Smooth muscle cell (in vitro differentiated cells): ENCODE results near the gene FBXO22. TPM values are rescaled to one million over a fixed set of nuclear protein-coding genes. Genes with fewer than 3 reads are reported as not detected.

ENCODE experiments used
- DNase-seq: peaks from one replicate; lab custom pipeline; 2025; ENCODE audit not compliant: unreplicated experiment; lab: John Stamatoyannopoulos, UW
- H2AFZ ChIP-seq: fragments of 200-600 bp; sonication (generic); 2 replicates; pipeline ENCODE4 v1.6.0; 2016; ENCODE audit warnings: antibody characterized with exemption, low read depth, mild to moderate bottlenecking
- H3F3A ChIP-seq: fragments of 200-600 bp; sonication (generic); 2 replicates; pipeline ENCODE4 v1.6.0; 2017; ENCODE audit warnings: antibody characterized with exemption, low read depth
- H3K27ac ChIP-seq: fragments of 200-600 bp; sonication (generic); 2 replicates; pipeline ENCODE4 v1.5.1; 2016; ENCODE audit warnings: low read depth, mild to moderate bottlenecking
- H3K27me3 ChIP-seq: fragments of 200-600 bp; sonication (generic); 2 replicates; pipeline ENCODE4 v1.6.1; 2016; ENCODE audit warnings: low read depth, mild to moderate bottlenecking
- H3K36me3 ChIP-seq: fragments of 200-600 bp; sonication (generic); 2 replicates; pipeline ENCODE4 v1.5.1; 2016; ENCODE audit warnings: low read depth
- H3K4me1 ChIP-seq: fragments of 200-600 bp; sonication (generic); 2 replicates; pipeline ENCODE4 v1.5.1; 2016; ENCODE audit warnings: low read depth
- H3K4me2 ChIP-seq: fragments of 200-600 bp; sonication (generic); 2 replicates; pipeline ENCODE4 v1.6.0; 2016; ENCODE audit warnings: mild to moderate bottlenecking
- H3K4me3 ChIP-seq: fragments of 200-600 bp; sonication (generic); 2 replicates; pipeline ENCODE4 v1.5.1; 2016; ENCODE audit warnings: mild to moderate bottlenecking
- H3K79me2 ChIP-seq: fragments of 200-600 bp; sonication (generic); 2 replicates; pipeline ENCODE4 v1.6.0; 2016; ENCODE audit warnings: low read depth, mild to moderate bottlenecking
- H3K9ac ChIP-seq: fragments of 200-600 bp; sonication (generic); 2 replicates; pipeline ENCODE4 v1.6.0; 2016; ENCODE audit warnings: low read depth
- H3K9me3 ChIP-seq: fragments of 200-600 bp; sonication (generic); replicated peaks from 2 replicates; pipeline ENCODE4 v1.5.1; 2016; ENCODE audit warnings: low read depth
- H4K20me1 ChIP-seq: fragments of 200-600 bp; sonication (generic); 2 replicates; pipeline ENCODE4 v1.6.0; 2016; ENCODE audit warnings: low read depth
- CTCF ChIP-seq: fragments of 200-600 bp; sonication (generic); IDR thresholded peaks from 2 replicates; pipeline ENCODE4 v1.5.1; 2017; ENCODE audit warnings: borderline replicate concordance, mild to moderate bottlenecking, antibody characterized with exemption; ENCODE audit not compliant: insufficient read depth, poor library complexity, severe bottlenecking
- WGBS: methylation state at CpG from one replicate; pipeline ENCODE4 v1.1.7; 2016; ENCODE audit warnings: low lambda C conversion rate; 5-methylcytosine and 5-hydroxymethylcytosine counted together
- polyA plus RNA-seq: library from polyadenylated mRNA; unstranded; fragments of >200 nt; fragmentation: Nextera tagmentation; extraction: Ambion mirVana; gene quantifications from 2 replicates; pipeline ENCODE4 v1.2.1, GENCODE V29; 2016
- total RNA-seq: library from RNA; depleted of rRNA; stranded (reverse); fragments of >200 nt; gene quantifications from 2 replicates; pipeline ENCODE4 v1.2.3, GENCODE V29; 2014

The FBXO22 gene
- total and polyA plus RNA-seq, 2 experiments from 2014 or later = 51.5 to 60.1 TPM

GRCh38 chr15:75872403-75872990 is 31.2 kb upstream of the FBXO22 start:
- Histone ChIP-seq H3K27ac (no peak overlapping the region), H3K79me2 (peaks cover 24% of the 10 kb centered on the region), H3K4me2 (no peak overlapping the region), H3K9me3 (no peaks in the 10 kb centered on the region), H4K20me1 (peaks cover 11% of the 10 kb centered on the region), H3K9ac (no peak overlapping the region), H2AFZ (no peak overlapping the region), H3F3A (no peaks in the 10 kb centered on the region), H3K36me3 (peaks cover 21% of the 10 kb centered on the region), H3K4me1 (peaks cover 4% of the 10 kb centered on the region), H3K4me3 (no peak overlapping the region), H3K27me3 (no peaks in the 10 kb centered on the region)
- no peak for DNase-seq
- 87% methylated on average over 4 of the region's 4 CpGs for WGBS
- TF ChIP-seq CTCF = no peak

DNA sequence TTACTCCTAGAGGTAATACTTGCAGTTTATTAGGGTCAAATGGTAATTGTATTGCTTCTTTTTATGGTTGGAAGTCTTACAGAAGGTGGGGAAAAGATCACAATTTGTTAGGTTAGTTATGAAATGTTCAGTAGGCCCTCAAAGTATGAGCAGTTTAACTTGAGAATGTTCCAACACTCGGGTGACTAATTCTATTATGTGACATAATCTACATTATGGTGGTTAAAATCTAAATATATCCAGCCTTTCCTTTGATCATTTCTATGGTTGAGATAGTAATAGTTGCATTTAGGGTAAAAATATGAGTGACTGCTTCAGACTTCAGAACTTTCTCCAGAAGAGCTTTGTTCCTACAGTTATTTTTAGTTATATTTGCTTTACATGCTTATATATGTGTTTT is 19.6 kb upstream of the FBXO22 start:
- Histone ChIP-seq H3K79me2 (peaks cover 4% of the 10 kb centered on the region), H3K36me3 (peaks cover 8% of the 10 kb centered on the region), H3K4me1 (no peaks in the 10 kb centered on the region), H3K9ac (no peak overlapping the region), H3F3A (no peaks in the 10 kb centered on the region), H3K27me3 (no peaks in the 10 kb centered on the region), H3K9me3 (no peaks in the 10 kb centered on the region), H3K4me3 (no peak overlapping the region), H2AFZ (no peak overlapping the region), H3K27ac (no peak overlapping the region), H3K4me2 (no peak overlapping the region), H4K20me1 (no peaks in the 10 kb centered on the region)
- TF ChIP-seq CTCF = no peak
- no peak for DNase-seq
- WGBS = 81% methylated on average over 1 of the region's 1 CpG

DNA sequence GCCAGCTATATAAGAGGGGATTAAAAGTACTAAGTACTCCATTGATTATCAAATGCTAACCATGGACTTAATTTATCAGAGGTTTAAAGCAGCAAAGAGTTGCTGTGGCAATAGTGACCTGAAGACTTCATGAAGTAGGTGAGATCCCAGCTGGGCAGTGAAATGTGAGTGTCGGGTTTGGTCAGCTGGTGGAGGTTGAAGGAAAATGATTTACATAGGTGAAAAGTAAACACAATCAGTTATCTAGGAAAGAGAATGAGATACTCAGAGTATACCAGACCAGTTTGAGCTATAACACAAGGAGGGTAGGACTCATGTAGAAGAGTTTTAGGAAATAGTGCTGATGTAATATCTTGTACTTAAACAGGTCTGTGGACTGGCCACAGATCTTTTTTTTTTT is 16.5 kb upstream of the FBXO22 start:
- peaks cover 4% of the 10 kb centered on the region for H3K79me2 ChIP-seq
- TF ChIP-seq CTCF = no peak
- H3K4me1 ChIP-seq = peaks cover 13% of the 10 kb centered on the region
- H3K27me3 ChIP-seq = no peaks in the 10 kb centered on the region
- no peaks in the 10 kb centered on the region for H3K9me3 ChIP-seq
- H2AFZ ChIP-seq = no peak overlapping the region
- WGBS = 93% methylated on average over 1 of the region's 1 CpG
- H4K20me1 ChIP-seq = no peaks in the 10 kb centered on the region
- H3K27ac ChIP-seq = no peak overlapping the region
- no peak for DNase-seq
- H3K4me3 ChIP-seq = no peak overlapping the region
- H3F3A ChIP-seq = peaks cover 4% of the 10 kb centered on the region
- peaks cover 4% of the 10 kb centered on the region for H3K36me3 ChIP-seq
- H3K4me2 ChIP-seq = no peak overlapping the region
- no peak overlapping the region for H3K9ac ChIP-seq

- H3K4me3 ChIP-seq = no peak overlapping the region
- H2AFZ ChIP-seq = peak overlapping the region; percentile 59
- DNase-seq = no peak
Observed at GRCh38 chr15:75891895-75892294, 11.8 kb upstream of the FBXO22 start.

More at GRCh38 chr15:75891895-75892294, 11.8 kb upstream of the FBXO22 start:
- peak overlapping the region; percentile 81 for H3K9ac ChIP-seq
- no peak for TF ChIP-seq CTCF
- H3K27me3 ChIP-seq = no peaks in the 10 kb centered on the region
- H3K79me2 ChIP-seq = peaks cover 4% of the 10 kb centered on the region
- peaks cover 13% of the 10 kb centered on the region for H3K4me1 ChIP-seq
- no peaks in the 10 kb centered on the region for H4K20me1 ChIP-seq
- peak overlapping the region; percentile 76 for H3K4me2 ChIP-seq
- peak overlapping the region; percentile 98 for H3K27ac ChIP-seq
- H3F3A ChIP-seq = peaks cover 4% of the 10 kb centered on the region
- H3K36me3 ChIP-seq = peaks cover 4% of the 10 kb centered on the region
- no peaks in the 10 kb centered on the region for H3K9me3 ChIP-seq
